K562 (cell line): ENCODE results near the gene TBRG4. TPM values are rescaled to one million over a fixed set of nuclear protein-coding genes. Genes with fewer than 3 reads are reported as not detected.
A peak's percentile ranks its signal among the peaks of the same experiment; 100 is the strongest.

ENCODE experiments used
- ATAC-seq: fragments of 200-7000 bp; cut with Tn5 transposase; 3 replicates; pipeline ENCODE4 v1.9.1; 2020; ENCODE audit warnings: moderate library complexity
- BruUV-seq: library from RNA; stranded (reverse); fragments of 400-500 nt; replicated peaks from 2 replicates; lab custom pipeline; 2021; lab: Mats Ljungman, UMichigan
- CTCF ChIA-PET: fragments of 300-600 bp; formaldehyde crosslinking; extraction: SDS; loops from one replicate; lab custom pipeline; 2021; ENCODE audit warnings: low intra/inter-chr PET ratio; lab: Yijun Ruan, JAX
- POLR2A ChIA-PET: fragments of 300-600, 350-650 bp; sonication (Branson Sonifier 250); formaldehyde crosslinking; extraction: SDS; loops from one replicate; lab custom pipeline; 2021; ENCODE audit warnings: antibody characterized with exemption, inconsistent platforms; lab: Yijun Ruan, JAX
- DNase-seq, 4 experiments: peaks; one replicate each; pipeline versions ENCODE4 v3.0.0 to v3.0.0-alpha.2; 2011 to 2018; ENCODE audit warnings: low spot score in 3 of 4, mixed read lengths in 3 of 4; ENCODE audit errors: extremely low read depth in 1 of 4
- FAIRE-seq: peaks from 2 replicates; lab custom pipeline; 2011; peaks lifted over from hg19 to GRCh38; lab: Jason Lieb, UNC
- H2AFZ ChIP-seq: 2 replicates; pipeline ENCODE4 v1.6.0; 2011; ENCODE audit warnings: low read depth, low read length, control low read depth, inconsistent platforms
- H3K27ac ChIP-seq: fragments of 200-600 bp; 3 replicates; pipeline ENCODE4 v1.8.0; 2011; ENCODE audit warnings: low read depth, mild to moderate bottlenecking, control low read depth, inconsistent platforms, low read length, moderate library complexity, mixed read lengths; ENCODE audit errors: extremely low read depth
- H3K27me3 ChIP-seq, 2 experiments: fragments of 300-600 bp in 1 of 2; 2 replicates in 1 of 2; 3 replicates in 1 of 2; pipeline versions ENCODE4 v1.6.0 to v1.8.0; 2011; ENCODE audit warnings: inconsistent platforms in 2 of 2, low read length in 2 of 2, mild to moderate bottlenecking in 1 of 2, mixed read lengths in 1 of 2, moderate library complexity in 1 of 2; ENCODE audit not compliant: control insufficient read depth in 2 of 2, insufficient read depth in 2 of 2
- H3K36me3 ChIP-seq: fragments of 300-600 bp; 3 replicates; pipeline ENCODE4 v1.8.0; 2011; ENCODE audit warnings: mild to moderate bottlenecking, low read length, inconsistent platforms; ENCODE audit not compliant: control insufficient read depth, insufficient read depth
- H3K4me1 ChIP-seq, 2 experiments: fragments of 200-600 bp in 1 of 2; replicated peaks in 1 of 2; 2 replicates in 1 of 2; 3 replicates in 1 of 2; pipeline versions ENCODE4 v1.5.1 to v1.8.0; 2011; ENCODE audit warnings: inconsistent platforms in 2 of 2, low read length in 2 of 2, mild to moderate bottlenecking in 1 of 2, mixed read lengths in 1 of 2, moderate library complexity in 1 of 2; ENCODE audit not compliant: control insufficient read depth in 2 of 2, insufficient read depth in 2 of 2
- H3K4me2 ChIP-seq: 2 replicates; pipeline ENCODE4 v1.6.1; 2011; ENCODE audit warnings: low read length, control low read depth, inconsistent platforms, mixed read lengths; ENCODE audit not compliant: insufficient read depth
- H3K4me3 ChIP-seq: fragments of 200-600 bp; sonication (generic), shearing (Covaris generic); 2 replicates; pipeline ENCODE4 v1.5.1; 2016; ENCODE audit warnings: control low read depth, inconsistent platforms
- H3K79me2 ChIP-seq: fragments of 200-600 bp; 3 replicates; pipeline ENCODE4 v1.8.0; 2011; ENCODE audit warnings: low read length, inconsistent platforms; ENCODE audit not compliant: control insufficient read depth, insufficient read depth
- H3K9ac ChIP-seq, 2 experiments: 2 replicates each; pipeline versions ENCODE4 v1.6.0 to v1.6.1; 2011; ENCODE audit warnings: low read depth in 2 of 2, low read length in 2 of 2, control low read depth in 1 of 2, inconsistent platforms in 1 of 2, mild to moderate bottlenecking in 1 of 2, mixed read lengths in 1 of 2; ENCODE audit not compliant: insufficient read depth in 1 of 2
- H3K9me1 ChIP-seq: one replicate; pipeline ENCODE4 v1.6.0; 2011; ENCODE audit warnings: inconsistent platforms, mild to moderate bottlenecking, low read length, moderate library complexity; ENCODE audit not compliant: control insufficient read depth, insufficient read depth
- H3K9me3 ChIP-seq: replicated peaks from 2 replicates; pipeline ENCODE4 v1.5.1; 2011; ENCODE audit warnings: low read depth, low read length, inconsistent platforms; ENCODE audit not compliant: control insufficient read depth, insufficient read depth
- H4K20me1 ChIP-seq: replicated peaks from 2 replicates; pipeline ENCODE4 v1.6.1; 2011; ENCODE audit warnings: low read length, inconsistent platforms, mixed read lengths; ENCODE audit not compliant: control insufficient read depth, insufficient read depth
- NFIC ChIP-seq: fragments of 450-650 bp; IDR thresholded peaks from 2 replicates; pipeline ENCODE4 v1.6.1; 2017; ENCODE audit warnings: mild to moderate bottlenecking, inconsistent platforms
- ZC3H8 ChIP-seq: fragments of 450-650 bp; IDR thresholded peaks from 2 replicates; pipeline ENCODE4 v1.6.1; 2017
- WGBS: fragments of 100-300 bp; shearing (Covaris generic); methylation state at CpG from one replicate; pipeline ENCODE4 v1.1.6; 2016; ENCODE audit warnings: low coverage, mixed read lengths; ENCODE audit not compliant: insufficient coverage; ENCODE audit errors: missing lambda C conversion rate; 5-methylcytosine and 5-hydroxymethylcytosine counted together
- in situ Hi-C: fragments of 300-500 bp; cut with MboI; formaldehyde crosslinking; loops from 4 replicates; pipeline ENCODE4 v1.15.0; 2018; ENCODE audit warnings: inconsistent platforms, mixed read lengths
- intact Hi-C: fragments of 100-400 bp; cut with micrococcal nuclease; formaldehyde crosslinking; loops from 2 replicates; pipeline ENCODE4 v1.14.2; 2022
- polyA plus RNA-seq, 8 experiments: library from polyadenylated mRNA; depleted of rRNA in 4 of 8; stranded (reverse) in 5 of 8; unstranded in 3 of 8; fragments of >200 nt; fragmentation: Nextera tagmentation in 2 of 8; fragmentation: Illumina TruSeq in 1 of 8; extraction: Ambion mirVana in 2 of 8; extraction: Trizol in 1 of 8; gene quantifications; 2 replicates each; pipeline versions ENCODE4 v1.2.1 to v1.2.3, GENCODE V29; 2011 to 2014; ENCODE audit warnings: inconsistent platforms in 1 of 8, missing spikeins in 1 of 8
- total RNA-seq, 7 experiments: library from RNA; depleted of rRNA in 6 of 7; stranded (reverse); fragments of >200 nt in 6 of 7; fragmentation: Illumina TruSeq in 2 of 7; extraction: Trizol in 2 of 7; gene quantifications; 2 replicates each; pipeline versions ENCODE4 v1.2.1 to v1.2.3, GENCODE V29; 2011 to 2021; ENCODE audit warnings: low replicate concordance in 1 of 7

Gene TBRG4
- total and polyA plus RNA-seq, 9 of the 15 experiments (the other 6 are each of a cell fraction or from before 2014, with no cell fraction given): 11.2 to 322 (median 216) TPM

GRCh38 chr7:45087301-45088145 lies 24.0 kb downstream of the TBRG4 start:
- H3K4me1 ChIP-seq: peaks cover 0 to 47% of the 10 kb centered on the region in 2 experiments; a peak in 3 of 5 replicates
- intact Hi-C loops (no loop called here), in situ Hi-C loops (no loop called here)
- no peak overlapping the region for H3K4me3 ChIP-seq
- BruUV-seq: no TSS peak
- no peak overlapping the region for H3K27ac ChIP-seq
- TF ChIP-seq NFIC (0 out of 2 replicates have a peak, but pooled peaks have one; percentile 20), ZC3H8 (no peak)
- TF ChIP-seq, all 486 proteins: peak for 1
- no peaks in the 10 kb centered on the region; a peak in 1 of 5 replicates for H3K27me3 ChIP-seq
- peaks cover 4% of the 10 kb centered on the region; the same call in 1 of the 2 replicates for H4K20me1 ChIP-seq
- H3K4me2 ChIP-seq: no peak overlapping the region
- H3K9me3 ChIP-seq: no peaks in the 10 kb centered on the region
- H2AFZ ChIP-seq: no peak overlapping the region
- WGBS: 40% methylated on average over 6 of the region's 6 CpGs
- no peaks in the 10 kb centered on the region for H3K9me1 ChIP-seq
- CTCF ChIA-PET: no interaction called here
- H3K79me2 ChIP-seq: no peaks in the 10 kb centered on the region
- POLR2A ChIA-PET: interaction anchor here (0.6 to 2.3 kb wide), 8 partner anchors 10 to 93 kb away, joined by 3 to 6 read pairs (median 4); partner anchors contain the start of gene TBRG4
- H3K36me3 ChIP-seq: no peaks in the 10 kb centered on the region
- no peak for DNase-seq
- no peak for FAIRE-seq
- 0 out of 4 replicates have a peak overlapping the region, but pooled peaks of 1 of the 2 experiments have one; percentile 52 for H3K9ac ChIP-seq
- no peak for ATAC-seq
